ENCODE measurements around the gene ITGBL1.

GRCh38 chr13:101626925-101627555 lies 174.6 kb downstream of the ITGBL1 start:
- TF ChIP-seq CTCF (IDR thresholded peaks at IDR 0.05; ENCODE audit: extremely low read depth in 1 of 2, insufficient read depth in 1 of 2, low read depth in 1 of 2, low read length in 2 of 2) (no peak), POLR2A (IDR thresholded peaks at IDR 0.05; ENCODE audit: low read depth, low read length) (no peak), POLR2AphosphoS5 (IDR thresholded peaks at IDR 0.05; ENCODE audit: insufficient read depth, low read depth, low read length) (no peak)

All from endothelial cell of umbilical vein (primary cell).